K562 (cell line): ENCODE data around the gene MAP7D1. TPM values are rescaled to one million over a fixed set of nuclear protein-coding genes. Genes with fewer than 3 reads are reported as not detected.

Experiments used
- ATAC-seq: fragments of 200-7000 bp; cut with Tn5 transposase; 3 replicates; pipeline ENCODE4 v1.9.1; 2020; ENCODE audit warnings: moderate library complexity
- BruUV-seq: library from RNA; stranded (reverse); fragments of 400-500 nt; replicated peaks from 2 replicates; lab custom pipeline; 2021; lab: Mats Ljungman, UMichigan
- CTCF ChIA-PET: fragments of 300-600 bp; formaldehyde crosslinking; extraction: SDS; loops from one replicate; lab custom pipeline; 2021; ENCODE audit warnings: low intra/inter-chr PET ratio; lab: Yijun Ruan, JAX
- POLR2A ChIA-PET: fragments of 300-600, 350-650 bp; sonication (Branson Sonifier 250); formaldehyde crosslinking; extraction: SDS; loops from one replicate; lab custom pipeline; 2021; ENCODE audit warnings: antibody characterized with exemption, inconsistent platforms; lab: Yijun Ruan, JAX
- DNase-seq, 4 experiments: peaks; one replicate each; pipeline versions ENCODE4 v3.0.0 to v3.0.0-alpha.2; 2011 to 2018; ENCODE audit warnings: low spot score in 3 of 4, mixed read lengths in 3 of 4; ENCODE audit errors: extremely low read depth in 1 of 4
- FAIRE-seq: peaks from 2 replicates; lab custom pipeline; 2011; peaks lifted over from hg19 to GRCh38; lab: Jason Lieb, UNC
- H2AFZ ChIP-seq: 2 replicates; pipeline ENCODE4 v1.6.0; 2011; ENCODE audit warnings: low read depth, low read length, control low read depth, inconsistent platforms
- H3K27ac ChIP-seq: fragments of 200-600 bp; 3 replicates; pipeline ENCODE4 v1.8.0; 2011; ENCODE audit warnings: low read depth, mild to moderate bottlenecking, control low read depth, inconsistent platforms, low read length, moderate library complexity, mixed read lengths; ENCODE audit errors: extremely low read depth
- H3K27me3 ChIP-seq, 2 experiments: fragments of 300-600 bp in 1 of 2; 2 replicates in 1 of 2; 3 replicates in 1 of 2; pipeline versions ENCODE4 v1.6.0 to v1.8.0; 2011; ENCODE audit warnings: inconsistent platforms in 2 of 2, low read length in 2 of 2, mild to moderate bottlenecking in 1 of 2, mixed read lengths in 1 of 2, moderate library complexity in 1 of 2; ENCODE audit not compliant: control insufficient read depth in 2 of 2, insufficient read depth in 2 of 2
- H3K36me3 ChIP-seq: fragments of 300-600 bp; 3 replicates; pipeline ENCODE4 v1.8.0; 2011; ENCODE audit warnings: mild to moderate bottlenecking, low read length, inconsistent platforms; ENCODE audit not compliant: control insufficient read depth, insufficient read depth
- H3K4me1 ChIP-seq, 2 experiments: fragments of 200-600 bp in 1 of 2; replicated peaks in 1 of 2; 2 replicates in 1 of 2; 3 replicates in 1 of 2; pipeline versions ENCODE4 v1.5.1 to v1.8.0; 2011; ENCODE audit warnings: inconsistent platforms in 2 of 2, low read length in 2 of 2, mild to moderate bottlenecking in 1 of 2, mixed read lengths in 1 of 2, moderate library complexity in 1 of 2; ENCODE audit not compliant: control insufficient read depth in 2 of 2, insufficient read depth in 2 of 2
- H3K4me2 ChIP-seq: 2 replicates; pipeline ENCODE4 v1.6.1; 2011; ENCODE audit warnings: low read length, control low read depth, inconsistent platforms, mixed read lengths; ENCODE audit not compliant: insufficient read depth
- H3K4me3 ChIP-seq: fragments of 200-600 bp; sonication (generic), shearing (Covaris generic); 2 replicates; pipeline ENCODE4 v1.5.1; 2016; ENCODE audit warnings: control low read depth, inconsistent platforms
- H3K79me2 ChIP-seq: fragments of 200-600 bp; 3 replicates; pipeline ENCODE4 v1.8.0; 2011; ENCODE audit warnings: low read length, inconsistent platforms; ENCODE audit not compliant: control insufficient read depth, insufficient read depth
- H3K9ac ChIP-seq, 2 experiments: 2 replicates each; pipeline versions ENCODE4 v1.6.0 to v1.6.1; 2011; ENCODE audit warnings: low read depth in 2 of 2, low read length in 2 of 2, control low read depth in 1 of 2, inconsistent platforms in 1 of 2, mild to moderate bottlenecking in 1 of 2, mixed read lengths in 1 of 2; ENCODE audit not compliant: insufficient read depth in 1 of 2
- H3K9me1 ChIP-seq: one replicate; pipeline ENCODE4 v1.6.0; 2011; ENCODE audit warnings: inconsistent platforms, mild to moderate bottlenecking, low read length, moderate library complexity; ENCODE audit not compliant: control insufficient read depth, insufficient read depth
- H3K9me3 ChIP-seq: replicated peaks from 2 replicates; pipeline ENCODE4 v1.5.1; 2011; ENCODE audit warnings: low read depth, low read length, inconsistent platforms; ENCODE audit not compliant: control insufficient read depth, insufficient read depth
- H4K20me1 ChIP-seq: replicated peaks from 2 replicates; pipeline ENCODE4 v1.6.1; 2011; ENCODE audit warnings: low read length, inconsistent platforms, mixed read lengths; ENCODE audit not compliant: control insufficient read depth, insufficient read depth
- NEUROD1 ChIP-seq: fragments of 150-350 bp; IDR thresholded peaks from 2 replicates; pipeline ENCODE4 v1.6.1; 2014; ENCODE audit warnings: borderline replicate concordance, low read length, low read depth; ENCODE audit not compliant: partially characterized antibody
- POLR2AphosphoS2 ChIP-seq: IDR thresholded peaks from 2 replicates; pipeline ENCODE4 v1.6.1; 2012; ENCODE audit warnings: low read length, improper control_type of control experiment
- RBFOX2 ChIP-seq: fragments of 200-400 bp; formaldehyde crosslinking; IDR thresholded peaks from 2 replicates; pipeline ENCODE4 v1.6.1; 2017; ENCODE audit warnings: low read depth, mild to moderate bottlenecking, low read length, moderate library complexity
- WGBS: fragments of 100-300 bp; shearing (Covaris generic); methylation state at CpG from one replicate; pipeline ENCODE4 v1.1.6; 2016; ENCODE audit warnings: low coverage, mixed read lengths; ENCODE audit not compliant: insufficient coverage; ENCODE audit errors: missing lambda C conversion rate; 5-methylcytosine and 5-hydroxymethylcytosine counted together
- in situ Hi-C: fragments of 300-500 bp; cut with MboI; formaldehyde crosslinking; loops from 4 replicates; pipeline ENCODE4 v1.15.0; 2018; ENCODE audit warnings: inconsistent platforms, mixed read lengths
- intact Hi-C: fragments of 100-400 bp; cut with micrococcal nuclease; formaldehyde crosslinking; loops from 2 replicates; pipeline ENCODE4 v1.14.2; 2022
- polyA plus RNA-seq, 8 experiments: library from polyadenylated mRNA; depleted of rRNA in 4 of 8; stranded (reverse) in 5 of 8; unstranded in 3 of 8; fragments of >200 nt; fragmentation: Nextera tagmentation in 2 of 8; fragmentation: Illumina TruSeq in 1 of 8; extraction: Ambion mirVana in 2 of 8; extraction: Trizol in 1 of 8; gene quantifications; 2 replicates each; pipeline versions ENCODE4 v1.2.1 to v1.2.3, GENCODE V29; 2011 to 2014; ENCODE audit warnings: inconsistent platforms in 1 of 8, missing spikeins in 1 of 8
- total RNA-seq, 7 experiments: library from RNA; depleted of rRNA in 6 of 7; stranded (reverse); fragments of >200 nt in 6 of 7; fragmentation: Illumina TruSeq in 2 of 7; extraction: Trizol in 2 of 7; gene quantifications; 2 replicates each; pipeline versions ENCODE4 v1.2.1 to v1.2.3, GENCODE V29; 2011 to 2021; ENCODE audit warnings: low replicate concordance in 1 of 7
- TF ChIP-seq, protein P1 (sequence below): fragments of 450-650 bp; IDR thresholded peaks from 2 replicates; pipeline ENCODE4 v1.6.1; 2016; ENCODE audit warnings: missing biosample characterization, missing genetic modification characterization

The MAP7D1 gene
- total and polyA plus RNA-seq, 9 of the 15 experiments (the other 6 are each of a cell fraction or from before 2014, with no cell fraction given): 3.6 to 108 (median 34.5) TPM

DNA sequence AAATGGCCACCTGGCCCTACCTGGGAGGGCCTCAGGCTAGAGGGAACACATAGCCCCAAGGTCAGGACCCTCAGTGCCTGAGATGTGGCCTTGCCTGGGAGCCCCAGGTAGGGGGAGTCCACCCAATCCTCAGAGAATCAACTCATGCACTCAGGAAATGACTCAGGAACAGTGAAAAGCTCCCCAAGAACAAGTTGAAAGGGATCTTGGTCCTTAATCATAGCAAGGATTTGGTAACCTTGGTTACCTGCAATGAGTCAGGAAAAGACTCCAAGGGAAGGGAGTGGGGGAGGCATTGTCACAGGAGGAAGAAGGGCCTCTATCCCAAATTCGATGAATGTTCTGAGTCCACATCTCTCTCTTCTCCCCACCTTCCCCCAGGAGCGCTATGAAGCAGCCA is 17.0 kb downstream of the MAP7D1 start (continued):
- TF ChIP-seq NEUROD1: no peak
- TF ChIP-seq, protein P1, sequence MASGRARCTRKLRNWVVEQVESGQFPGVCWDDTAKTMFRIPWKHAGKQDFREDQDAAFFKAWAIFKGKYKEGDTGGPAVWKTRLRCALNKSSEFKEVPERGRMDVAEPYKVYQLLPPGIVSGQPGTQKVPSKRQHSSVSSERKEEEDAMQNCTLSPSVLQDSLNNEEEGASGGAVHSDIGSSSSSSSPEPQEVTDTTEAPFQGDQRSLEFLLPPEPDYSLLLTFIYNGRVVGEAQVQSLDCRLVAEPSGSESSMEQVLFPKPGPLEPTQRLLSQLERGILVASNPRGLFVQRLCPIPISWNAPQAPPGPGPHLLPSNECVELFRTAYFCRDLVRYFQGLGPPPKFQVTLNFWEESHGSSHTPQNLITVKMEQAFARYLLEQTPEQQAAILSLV (tag): no peak

DNA sequence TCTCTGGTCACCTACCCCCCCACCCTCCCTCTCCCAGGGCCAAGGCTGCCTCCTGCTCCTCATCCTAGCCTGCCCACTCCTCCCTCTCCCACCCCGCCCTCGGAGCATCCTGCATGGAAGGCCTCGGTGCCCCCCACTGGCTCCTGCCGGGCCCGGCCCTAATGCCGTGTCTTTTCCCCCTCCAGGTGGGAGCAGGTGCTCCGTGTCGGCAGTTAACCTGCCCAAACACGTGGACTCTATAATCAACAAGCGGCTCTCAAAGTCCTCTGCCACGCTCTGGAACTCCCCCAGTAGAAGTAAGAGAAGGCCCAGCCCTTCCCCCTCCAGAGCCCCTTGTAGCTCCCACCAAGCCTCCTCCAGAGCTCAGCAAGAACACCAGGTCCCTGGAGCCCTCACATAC is 18.8 kb downstream of the MAP7D1 start:
- Histone ChIP-seq H3K9me1 (no peaks in the 10 kb centered on the region), H2AFZ (no peak overlapping the region), H4K20me1 (0 out of 2 replicates have a peak, but pooled peaks cover 4% of the 10 kb centered on the region), H3K4me3 (no peak overlapping the region), H3K9ac (no peak overlapping the region; a peak in 1 of 4 replicates), H3K36me3 (peaks cover 90% of the 10 kb centered on the region; the same call in 2 of the 3 replicates), H3K27ac (no peak overlapping the region), H3K79me2 (0 out of 3 replicates have a peak, but pooled peaks cover under 1% of the 10 kb centered on the region), H3K4me2 (no peak overlapping the region), H3K27me3 (no peaks in the 10 kb centered on the region), H3K9me3 (no peaks in the 10 kb centered on the region), H3K4me1 (peaks cover 0 to 23% of the 10 kb centered on the region in 2 experiments; a peak in 1 of 5 replicates)
- 93% methylated on average over 4 of the region's 11 CpGs for WGBS
- ChIA-PET POLR2A (interaction anchor here (0.7 to 1.9 kb wide), 5 partner anchors 9 to 1244 kb away, joined by 3 to 5 read pairs (median 3); no protein-coding TSS in a partner anchor), CTCF (no interaction called here)
- no TSS peak for BruUV-seq
- in situ Hi-C loops (no loop called here), intact Hi-C loops (no loop called here)
- ATAC-seq (no peak), FAIRE-seq (no peak), DNase-seq (no peak)
- TF ChIP-seq POLR2AphosphoS2 (no peak), RBFOX2 (0 out of 2 replicates have a peak, but pooled peaks have one; percentile 1)
